HG02981 (cell line): ENCODE measurements around the gene VMAC.

Source experiments
- ATAC-seq: cut with Tn5 transposase; IDR thresholded peaks from one replicate; pipeline ENCODE4 v1.9.1; 2021; ENCODE audit warnings: mild to moderate bottlenecking, moderate library complexity; ENCODE audit not compliant: unreplicated experiment

Gene VMAC

GRCh38 chr19:5951338-5951861, 46.7 kb downstream of the VMAC start:
- ATAC-seq, result no peak

GRCh38 chr19:5952193-5953029, 47.7 kb downstream of the VMAC start:
- no peak for ATAC-seq

- ATAC-seq, result no peak
Observed at GRCh38 chr19:5953030-5953589, 48.4 kb downstream of the VMAC start.

- ATAC-seq, result no peak
Observed at GRCh38 chr19:5953680-5954213, 49.1 kb downstream of the VMAC start.

- no peak for ATAC-seq
Observed at GRCh38 chr19:5954293-5954692, 49.6 kb downstream of the VMAC start.

GRCh38 chr19:5955636-5955935, 50.9 kb downstream of the VMAC start:
- ATAC-seq, result no peak

- ATAC-seq, result no peak
Observed at GRCh38 chr19:5956323-5956722, 51.7 kb downstream of the VMAC start.

- ATAC-seq, result no peak
Observed at GRCh38 chr19:5956728-5957127, 52.1 kb downstream of the VMAC start.

GRCh38 chr19:5957170-5957569, 52.5 kb downstream of the VMAC start:
- no peak for ATAC-seq

GRCh38 chr19:5958074-5958850, 53.6 kb downstream of the VMAC start:
- ATAC-seq, result no peak

GRCh38 chr19:5958851-5959122, 54.1 kb downstream of the VMAC start:
- no peak for ATAC-seq

GRCh38 chr19:5959260-5960004, 54.8 kb downstream of the VMAC start:
- no peak for ATAC-seq
